DOHH2 (cell line): ENCODE data around the gene CHCHD1.

Experiments
- H3F3A ChIP-seq: fragments of 200-600 bp; sonication (generic), shearing (Covaris generic); 2 replicates; pipeline ENCODE4 v1.6.0; 2016; ENCODE audit warnings: antibody characterized with exemption, mild to moderate bottlenecking; ENCODE audit not compliant: control insufficient read depth, insufficient read depth
- H3K27ac ChIP-seq: fragments of 200-600 bp; sonication (generic); 2 replicates; pipeline ENCODE4 v1.5.1; 2014; ENCODE audit warnings: low read depth, mild to moderate bottlenecking, low read length, moderate library complexity
- H3K27me3 ChIP-seq: fragments of 200-600 bp; sonication (generic); 2 replicates; pipeline ENCODE4 v1.6.1; 2014; ENCODE audit warnings: mild to moderate bottlenecking, low read length, mixed read lengths; ENCODE audit not compliant: control insufficient read depth
- H3K36me3 ChIP-seq: fragments of 200-600 bp; sonication (generic); 2 replicates; pipeline ENCODE4 v1.6.1; 2014; ENCODE audit warnings: mild to moderate bottlenecking, low read length, moderate library complexity, mixed read lengths; ENCODE audit not compliant: control insufficient read depth
- H3K4me1 ChIP-seq: fragments of 200-600 bp; sonication (generic); 2 replicates; pipeline ENCODE4 v1.6.1; 2014; ENCODE audit warnings: mild to moderate bottlenecking, low read length, mixed read lengths; ENCODE audit not compliant: control insufficient read depth
- H3K4me2 ChIP-seq: fragments of 200-600 bp; sonication (generic); 2 replicates; pipeline ENCODE4 v1.6.0; 2014; ENCODE audit warnings: mild to moderate bottlenecking, low read length, moderate library complexity
- H3K4me3 ChIP-seq: fragments of 200-600 bp; sonication (generic); 2 replicates; pipeline ENCODE4 v1.5.1; 2014; ENCODE audit warnings: mild to moderate bottlenecking, low read length, mixed read lengths
- H3K79me2 ChIP-seq: fragments of 200-600 bp; sonication (generic); 2 replicates; pipeline ENCODE4 v1.6.1; 2014; ENCODE audit warnings: mild to moderate bottlenecking, low read length, mixed read lengths; ENCODE audit not compliant: control insufficient read depth
- H3K9me2 ChIP-seq: fragments of 200-600 bp; sonication (generic); replicated peaks from 2 replicates; pipeline ENCODE4 v1.6.1; 2014; ENCODE audit warnings: mild to moderate bottlenecking, low read length, mixed read lengths; ENCODE audit not compliant: control insufficient read depth
- H3K9me3 ChIP-seq: fragments of 200-600 bp; sonication (generic); 2 replicates; pipeline ENCODE4 v1.6.1; 2014; ENCODE audit warnings: antibody characterized with exemption, low read length, mixed read lengths; ENCODE audit not compliant: control insufficient read depth, insufficient read depth
- H4K20me1 ChIP-seq: fragments of 200-600 bp; sonication (generic); 2 replicates; pipeline ENCODE4 v1.6.0; 2014; ENCODE audit warnings: low read depth, mild to moderate bottlenecking, antibody characterized with exemption, low read length, moderate library complexity; ENCODE audit not compliant: control insufficient read depth, insufficient read depth
- CTCF ChIP-seq: fragments of 200-600 bp; sonication (generic); IDR thresholded peaks from one replicate; pipeline ENCODE4 v1.5.1; 2014; ENCODE audit warnings: antibody characterized with exemption, mild to moderate bottlenecking, low read depth, low read length; ENCODE audit not compliant: poor library complexity, severe bottlenecking
- EZH2phosphoT487 ChIP-seq: fragments of 200-600 bp; sonication (generic); IDR thresholded peaks from 2 replicates; pipeline ENCODE4 v1.6.1; 2017; ENCODE audit warnings: borderline replicate concordance, mild to moderate bottlenecking, antibody characterized with exemption, low read length, moderate library complexity, mixed read lengths

Gene CHCHD1

GRCh38 chr10:73809061-73809818 is 27.4 kb downstream of the CHCHD1 start:
- no peak overlapping the region for H3K4me3 ChIP-seq
- no peaks in the 10 kb centered on the region for H3K27me3 ChIP-seq
- H3K79me2 ChIP-seq: peaks cover 43% of the 10 kb centered on the region
- no peaks in the 10 kb centered on the region for H3K9me3 ChIP-seq
- H3K9me2 ChIP-seq: no peaks in the 10 kb centered on the region
- H3K27ac ChIP-seq: no peak overlapping the region
- no peaks in the 10 kb centered on the region for H4K20me1 ChIP-seq
- H3K36me3 ChIP-seq: peaks cover 49% of the 10 kb centered on the region
- peaks cover 15% of the 10 kb centered on the region for H3K4me1 ChIP-seq
- TF ChIP-seq CTCF: no peak
- TF ChIP-seq EZH2phosphoT487: no peak
- peaks cover 5% of the 10 kb centered on the region; the same call in 1 of the 2 replicates for H3F3A ChIP-seq
- H3K4me2 ChIP-seq: 0 out of 2 replicates have a peak overlapping the region, but pooled peaks have one; percentile 60

GRCh38 chr10:73810358-73810734 is 28.5 kb downstream of the CHCHD1 start:
- Histone ChIP-seq H3K27me3 (no peaks in the 10 kb centered on the region), H3K27ac (no peak overlapping the region), H3K36me3 (peaks cover 47% of the 10 kb centered on the region)

DNA sequence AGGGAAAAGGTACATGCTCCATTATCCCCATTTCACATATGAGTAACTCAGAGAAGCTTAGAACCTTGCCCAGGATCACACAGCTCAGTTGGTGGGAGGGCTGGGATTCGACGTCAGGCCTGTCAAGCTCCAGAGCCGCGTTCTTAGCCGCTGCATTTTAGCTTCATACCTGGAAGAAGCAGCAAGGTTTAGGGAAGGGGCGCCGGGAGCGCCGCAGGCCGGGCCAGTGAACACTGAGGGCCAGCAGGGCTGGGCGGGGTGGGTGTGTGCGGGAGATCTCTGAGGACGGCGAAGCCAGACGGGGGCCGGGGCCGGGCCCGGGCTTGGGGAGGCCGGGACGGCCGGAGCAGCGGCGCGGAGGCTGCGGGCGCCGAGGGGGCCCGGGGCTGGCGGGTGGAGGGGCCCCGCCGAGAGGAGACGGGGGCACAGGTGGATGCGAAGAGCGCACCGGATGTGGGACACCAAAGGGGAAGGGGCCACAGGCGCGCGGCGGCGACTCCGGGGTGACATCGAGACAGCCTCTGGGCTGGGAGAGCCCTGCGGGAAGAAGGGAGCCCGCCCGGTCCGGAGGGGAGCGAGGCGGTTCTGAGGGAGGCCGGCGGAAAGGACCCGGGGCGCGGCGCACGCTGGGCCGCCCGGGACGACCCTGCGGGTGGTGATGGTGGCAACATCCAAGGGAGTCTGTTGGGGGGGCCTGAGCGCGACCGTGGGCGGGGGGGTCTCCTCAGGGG is 29.1 kb downstream of the CHCHD1 start:
- no peaks in the 10 kb centered on the region for H3K9me2 ChIP-seq
- H3K4me2 ChIP-seq: peak overlapping the region; percentile 60
- no peak for TF ChIP-seq CTCF
- no peak for TF ChIP-seq EZH2phosphoT487
- peak overlapping the region; percentile 71 for H3K4me3 ChIP-seq
- no peaks in the 10 kb centered on the region for H4K20me1 ChIP-seq
- H3K27me3 ChIP-seq: no peaks in the 10 kb centered on the region
- H3K27ac ChIP-seq: peak overlapping the region; percentile 61
- no peaks in the 10 kb centered on the region for H3K9me3 ChIP-seq
- peaks cover 43% of the 10 kb centered on the region for H3K79me2 ChIP-seq
- H3K36me3 ChIP-seq: peaks cover 44% of the 10 kb centered on the region
- H3F3A ChIP-seq: peaks cover 5% of the 10 kb centered on the region; the same call in 1 of the 2 replicates
- H3K4me1 ChIP-seq: peaks cover 15% of the 10 kb centered on the region

More at GRCh38 chr10:73810358-73810734, 28.5 kb downstream of the CHCHD1 start:
- H3F3A ChIP-seq: peaks cover 5% of the 10 kb centered on the region; the same call in 1 of the 2 replicates
- H4K20me1 ChIP-seq: no peaks in the 10 kb centered on the region
- TF ChIP-seq EZH2phosphoT487 (no peak), CTCF (no peak)
- no peaks in the 10 kb centered on the region for H3K9me3 ChIP-seq
- peak overlapping the region; percentile 71 for H3K4me3 ChIP-seq
- no peaks in the 10 kb centered on the region for H3K9me2 ChIP-seq
- peaks cover 15% of the 10 kb centered on the region for H3K4me1 ChIP-seq
- H3K79me2 ChIP-seq: peaks cover 43% of the 10 kb centered on the region
- peak overlapping the region; percentile 60 for H3K4me2 ChIP-seq
